K562 (cell line): ENCODE results near the gene ABHD5. TPM values are rescaled to one million over a fixed set of nuclear protein-coding genes. Genes with fewer than 3 reads are reported as not detected.

ENCODE experiments used
- AFF4 ChIP-seq: sonication (generic); formaldehyde crosslinking; IDR thresholded peaks from 2 replicates; pipeline ENCODE4 v1.8.0; 2023; ENCODE audit warnings: mild to moderate bottlenecking, missing genetic modification reagents
- CBFA2T3 ChIP-seq: fragments of 450-650 bp; IDR thresholded peaks from 2 replicates; pipeline ENCODE4 v1.6.1; 2017
- CREBBP ChIP-seq: IDR thresholded peaks from one replicate; pipeline ENCODE4 v1.6.1; 2012; ENCODE audit warnings: low read depth, mild to moderate bottlenecking, control low read depth, inconsistent platforms, low read length
- ELK3 ChIP-seq: fragments of 450-650 bp; formaldehyde crosslinking; IDR thresholded peaks from 2 replicates; pipeline ENCODE4 v1.4.0; 2020; ENCODE audit warnings: mild to moderate bottlenecking
- ESRRA ChIP-seq: fragments of 450-650 bp; IDR thresholded peaks from 2 replicates; pipeline ENCODE4 v1.6.1; 2014; ENCODE audit warnings: low read depth, mild to moderate bottlenecking, moderate library complexity, borderline replicate concordance
- HSF4 ChIP-seq: fragments of 250-450 bp; sonication (Bioruptor Pico); IDR thresholded peaks from 2 replicates; pipeline ENCODE4 v2.1.2; 2022; ENCODE audit warnings: mild to moderate bottlenecking, moderate library complexity, borderline replicate concordance
- KLF1 ChIP-seq: fragments of 450-650 bp; IDR thresholded peaks from 2 replicates; pipeline ENCODE4 v1.6.1; 2016; ENCODE audit warnings: missing genetic modification characterization, missing compliant biosample characterization
- MYBL2 ChIP-seq, 2 experiments: fragments of 450-650 bp in 1 of 2; sonication (generic) in 1 of 2; formaldehyde crosslinking in 1 of 2; IDR thresholded peaks; 2 replicates each; pipeline versions ENCODE4 v1.6.1 to v1.8.1; 2017 to 2022; ENCODE audit warnings: borderline replicate concordance in 1 of 2, inconsistent platforms in 1 of 2, low read depth in 1 of 2, mild to moderate bottlenecking in 1 of 2, missing genetic modification reagents in 1 of 2, moderate library complexity in 1 of 2
- PHB ChIP-seq: fragments of 250-450 bp; sonication (Bioruptor Pico); IDR thresholded peaks from 2 replicates; pipeline ENCODE4 v1.5.0; 2021
- RUNX1 ChIP-seq: sonication (generic); IDR thresholded peaks from 2 replicates; pipeline ENCODE4 v1.6.1; 2016; ENCODE audit warnings: antibody characterized with exemption, low read depth
- SMARCC2 ChIP-seq: fragments of 450-650 bp; IDR thresholded peaks from 2 replicates; pipeline ENCODE4 v1.6.1; 2017; ENCODE audit warnings: antibody characterized with exemption, moderate library complexity, mild to moderate bottlenecking, low read depth
- YBX1 ChIP-seq: fragments of 450-650 bp; IDR thresholded peaks from 2 replicates; pipeline ENCODE4 v1.7.1; 2016; ENCODE audit warnings: mild to moderate bottlenecking
- ZBTB33 ChIP-seq: sonication (generic); formaldehyde crosslinking; IDR thresholded peaks from 2 replicates; pipeline ENCODE4 v1.8.1; 2023; ENCODE audit warnings: mild to moderate bottlenecking, missing genetic modification reagents
- ZBTB43 ChIP-seq: sonication (generic); formaldehyde crosslinking; IDR thresholded peaks from 2 replicates; pipeline ENCODE4 v1.8.0; 2023; ENCODE audit warnings: mild to moderate bottlenecking, missing genetic modification reagents
- ZC3H11A ChIP-seq: IDR thresholded peaks from 2 replicates; pipeline ENCODE4 v1.6.1; 2012; ENCODE audit warnings: low read depth, low read length, improper control_type of control experiment
- ZC3H8 ChIP-seq: fragments of 450-650 bp; IDR thresholded peaks from 2 replicates; pipeline ENCODE4 v1.6.1; 2017
- ZNF512 ChIP-seq: IDR thresholded peaks from 2 replicates; pipeline ENCODE4 v1.6.1; 2016; ENCODE audit warnings: missing genetic modification characterization, missing compliant biosample characterization
- ZNF696 ChIP-seq: fragments of 250-450 bp; sonication (Bioruptor Pico); conservative IDR thresholded peaks from 2 replicates; pipeline ENCODE4 v1.4.0; 2020; ENCODE audit warnings: mild to moderate bottlenecking, moderate library complexity
- polyA plus RNA-seq, 8 experiments: library from polyadenylated mRNA; depleted of rRNA in 4 of 8; stranded (reverse) in 5 of 8; unstranded in 3 of 8; fragments of >200 nt; fragmentation: Nextera tagmentation in 2 of 8; fragmentation: Illumina TruSeq in 1 of 8; extraction: Ambion mirVana in 2 of 8; extraction: Trizol in 1 of 8; gene quantifications; 2 replicates each; pipeline versions ENCODE4 v1.2.1 to v1.2.3, GENCODE V29; 2011 to 2014; ENCODE audit warnings: inconsistent platforms in 1 of 8, missing spikeins in 1 of 8
- total RNA-seq, 7 experiments: library from RNA; depleted of rRNA in 6 of 7; stranded (reverse); fragments of >200 nt in 6 of 7; fragmentation: Illumina TruSeq in 2 of 7; extraction: Trizol in 2 of 7; gene quantifications; 2 replicates each; pipeline versions ENCODE4 v1.2.1 to v1.2.3, GENCODE V29; 2011 to 2021; ENCODE audit warnings: low replicate concordance in 1 of 7

The ABHD5 gene
- total and polyA plus RNA-seq, 9 of the 15 experiments (the other 6 are each of a cell fraction or from before 2014, with no cell fraction given) = 27.8 to 61.7 (median 39.9) TPM

GRCh38 chr3:43686700-43687498 lies 3.8 kb upstream of the ABHD5 start (continued):
- TF ChIP-seq AFF4 (CRISPR knock-in tag) (no peak), CBFA2T3 (no peak), ZNF696 (CRISPR knock-in tag) (peak; percentile 67; the same call in 1 of the 2 replicates), ELK3 (CRISPR knock-in tag) (no peak; the same call in 1 of the 2 replicates), HSF4 (CRISPR knock-in tag) (peak; percentile 97), KLF1 (tag) (no peak), ZBTB43 (CRISPR knock-in tag) (no peak), ZC3H11A (0 out of 2 replicates have a peak, but pooled peaks have one; percentile 13), ESRRA (no peak), RUNX1 (no peak), ZNF512 (tag) (no peak), ZC3H8 (no peak), SMARCC2 (peak; percentile 83), CREBBP (no peak), YBX1 (no peak), MYBL2 (IDR thresholded peaks at IDR 0.05; ENCODE audit: low read depth) (no peak; the same call in 1 of the 2 replicates), MYBL2 (CRISPR knock-in tag; IDR thresholded peaks at IDR 0.05; ENCODE audit: borderline replicate concordance) (no peak), ZBTB33 (CRISPR knock-in tag) (no peak), PHB (no peak)
